Measurements from ENCODE around the gene PTP4A1. TPM values are rescaled to one million over a fixed set of nuclear protein-coding genes. Genes with fewer than 3 reads are reported as not detected.

Gene PTP4A1
- total RNA-seq, 1 donor from 2014 or later = 108 TPM

DNA sequence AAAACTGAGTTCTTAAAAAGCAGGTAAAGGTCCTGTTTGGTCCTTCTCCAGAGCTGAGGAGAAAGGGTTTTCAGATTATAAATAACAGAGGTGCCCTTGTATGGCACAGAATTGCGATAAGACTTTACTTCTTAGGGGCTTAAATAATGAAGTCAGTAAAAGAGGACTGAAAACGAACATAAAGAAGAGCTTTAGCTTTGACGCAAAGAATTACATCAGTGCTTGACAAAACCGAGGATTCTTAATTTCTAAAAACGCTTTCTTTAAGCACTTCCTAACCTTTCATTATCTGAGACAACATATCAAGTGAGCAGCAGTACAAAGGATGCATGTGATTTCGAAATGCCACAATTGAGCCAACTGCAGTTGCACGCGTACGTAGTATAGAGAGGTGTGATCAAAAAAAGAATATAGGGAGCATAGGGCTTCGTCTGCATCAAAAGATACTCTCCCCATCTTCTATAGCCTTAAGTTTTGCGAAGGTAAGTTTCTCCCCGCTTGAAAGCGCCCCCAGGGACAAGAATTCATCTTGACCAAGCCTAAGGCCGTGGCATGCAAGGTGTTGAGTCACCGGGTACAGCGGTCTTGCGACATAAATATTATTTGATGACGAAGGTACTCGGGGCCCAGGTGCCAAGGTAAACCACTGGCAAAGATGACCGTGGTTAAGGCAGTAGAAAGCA lies 778 bp upstream of the PTP4A1 start:
- TF ChIP-seq, protein P1, sequence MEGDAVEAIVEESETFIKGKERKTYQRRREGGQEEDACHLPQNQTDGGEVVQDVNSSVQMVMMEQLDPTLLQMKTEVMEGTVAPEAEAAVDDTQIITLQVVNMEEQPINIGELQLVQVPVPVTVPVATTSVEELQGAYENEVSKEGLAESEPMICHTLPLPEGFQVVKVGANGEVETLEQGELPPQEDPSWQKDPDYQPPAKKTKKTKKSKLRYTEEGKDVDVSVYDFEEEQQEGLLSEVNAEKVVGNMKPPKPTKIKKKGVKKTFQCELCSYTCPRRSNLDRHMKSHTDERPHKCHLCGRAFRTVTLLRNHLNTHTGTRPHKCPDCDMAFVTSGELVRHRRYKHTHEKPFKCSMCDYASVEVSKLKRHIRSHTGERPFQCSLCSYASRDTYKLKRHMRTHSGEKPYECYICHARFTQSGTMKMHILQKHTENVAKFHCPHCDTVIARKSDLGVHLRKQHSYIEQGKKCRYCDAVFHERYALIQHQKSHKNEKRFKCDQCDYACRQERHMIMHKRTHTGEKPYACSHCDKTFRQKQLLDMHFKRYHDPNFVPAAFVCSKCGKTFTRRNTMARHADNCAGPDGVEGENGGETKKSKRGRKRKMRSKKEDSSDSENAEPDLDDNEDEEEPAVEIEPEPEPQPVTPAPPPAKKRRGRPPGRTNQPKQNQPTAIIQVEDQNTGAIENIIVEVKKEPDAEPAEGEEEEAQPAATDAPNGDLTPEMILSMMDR (IDR thresholded peaks at IDR 0.05) = peak; percentile 42
- DNase-seq (ENCODE audit: low spot score) = no peak
- Mint-ChIP-seq H3K27ac (ENCODE audit: unreplicated experiment) (peak overlapping the region; percentile 97), H3K36me3 (ENCODE audit: low read depth) (peaks cover 4% of the 10 kb centered on the region), H3K9me3 (ENCODE audit: low read depth) (peaks cover 6% of the 10 kb centered on the region), H3K4me1 (ENCODE audit: low read depth) (peaks cover 39% of the 10 kb centered on the region), H3K27me3 (ENCODE audit: low read depth) (no peaks in the 10 kb centered on the region), H3K4me3 (ENCODE audit: unreplicated experiment) (peak overlapping the region; percentile 94)

DNA sequence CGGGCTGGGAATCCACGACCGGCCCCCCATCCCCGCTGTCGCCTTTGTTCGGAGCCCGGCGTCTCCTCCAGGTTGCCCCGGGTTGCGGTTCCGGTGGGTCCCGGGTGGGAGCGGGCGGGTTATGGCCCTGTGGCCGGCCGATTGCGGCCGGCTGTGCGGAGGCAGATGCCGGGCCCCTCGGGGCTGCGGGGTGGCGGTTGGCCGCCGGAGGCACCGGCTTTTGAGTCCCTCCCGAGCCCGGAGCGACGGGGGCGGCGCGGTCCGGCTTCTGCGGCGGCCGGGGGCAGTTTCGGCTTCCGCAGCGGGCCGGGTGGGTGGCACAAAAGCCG lies 431 bp downstream of the PTP4A1 start:
- DNase-seq (ENCODE audit: low spot score) = peak; percentile 89
- H3K36me3 Mint-ChIP-seq (ENCODE audit: low read depth) = peaks cover 8% of the 10 kb centered on the region
- H3K27ac Mint-ChIP-seq (ENCODE audit: unreplicated experiment) = peak overlapping the region; percentile 97

DNA sequence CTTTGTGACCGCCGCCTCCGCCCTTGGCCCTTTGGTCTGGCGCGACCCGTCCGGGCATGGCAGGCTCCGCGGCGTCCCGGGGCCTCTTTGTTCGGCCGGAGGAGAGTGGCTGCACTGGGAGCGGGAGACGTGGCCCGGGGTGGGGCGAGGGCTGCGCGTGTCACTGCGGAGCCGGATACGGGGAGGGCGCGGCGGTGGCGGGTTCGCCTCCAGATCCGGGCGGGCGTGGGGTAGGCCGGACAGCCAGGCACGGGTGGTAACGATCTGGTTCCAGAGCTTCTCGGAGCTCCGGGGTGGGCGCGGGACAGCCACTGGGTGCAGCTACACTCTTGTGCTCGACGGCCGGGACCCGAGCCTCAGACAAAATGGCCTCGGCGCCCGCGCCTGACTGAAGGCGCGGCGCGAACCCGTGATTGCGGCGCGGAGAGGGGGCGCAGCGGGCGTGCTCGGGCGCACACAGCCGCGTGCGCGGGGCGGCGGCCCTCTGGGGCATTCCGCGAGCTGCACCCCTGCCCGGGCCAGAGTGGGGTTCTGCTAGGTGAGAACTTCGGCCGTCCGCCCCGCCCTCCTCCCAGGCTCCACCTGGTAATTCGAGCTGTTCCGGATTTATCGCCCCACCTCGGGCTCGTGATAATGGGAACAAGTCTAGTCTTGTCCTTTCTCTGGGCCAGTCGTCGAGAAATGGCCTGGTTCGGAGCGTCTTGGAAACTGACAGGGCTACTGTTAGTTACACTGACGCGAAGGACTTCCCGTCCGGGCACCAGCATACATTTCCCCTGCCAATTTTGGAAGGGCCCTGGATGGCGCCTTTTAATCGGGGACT lies 1.0 kb downstream of the PTP4A1 start:
- H3K27me3 Mint-ChIP-seq (ENCODE audit: low read depth) = no peaks in the 10 kb centered on the region
- peak overlapping the region; percentile 94 for H3K4me3 Mint-ChIP-seq (ENCODE audit: unreplicated experiment)
- no peaks in the 10 kb centered on the region for H3K9me3 Mint-ChIP-seq (ENCODE audit: low read depth)
- peaks cover 8% of the 10 kb centered on the region for H3K36me3 Mint-ChIP-seq (ENCODE audit: low read depth)
- DNase-seq (ENCODE audit: low spot score) = peak; percentile 94
- TF ChIP-seq, protein P1 (IDR thresholded peaks at IDR 0.05) = no peak
- H3K27ac Mint-ChIP-seq (ENCODE audit: unreplicated experiment) = peak overlapping the region; percentile 97
- peaks cover 40% of the 10 kb centered on the region for H3K4me1 Mint-ChIP-seq (ENCODE audit: low read depth)

More for the DNA sequence above, 431 bp downstream of the PTP4A1 start:
- TF ChIP-seq, protein P1 (IDR thresholded peaks at IDR 0.05) = no peak
- Mint-ChIP-seq H3K9me3 (ENCODE audit: low read depth) (peaks cover 6% of the 10 kb centered on the region), H3K4me1 (ENCODE audit: low read depth) (peaks cover 40% of the 10 kb centered on the region), H3K27me3 (ENCODE audit: low read depth) (no peaks in the 10 kb centered on the region), H3K4me3 (ENCODE audit: unreplicated experiment) (peak overlapping the region; percentile 94)

DNA sequence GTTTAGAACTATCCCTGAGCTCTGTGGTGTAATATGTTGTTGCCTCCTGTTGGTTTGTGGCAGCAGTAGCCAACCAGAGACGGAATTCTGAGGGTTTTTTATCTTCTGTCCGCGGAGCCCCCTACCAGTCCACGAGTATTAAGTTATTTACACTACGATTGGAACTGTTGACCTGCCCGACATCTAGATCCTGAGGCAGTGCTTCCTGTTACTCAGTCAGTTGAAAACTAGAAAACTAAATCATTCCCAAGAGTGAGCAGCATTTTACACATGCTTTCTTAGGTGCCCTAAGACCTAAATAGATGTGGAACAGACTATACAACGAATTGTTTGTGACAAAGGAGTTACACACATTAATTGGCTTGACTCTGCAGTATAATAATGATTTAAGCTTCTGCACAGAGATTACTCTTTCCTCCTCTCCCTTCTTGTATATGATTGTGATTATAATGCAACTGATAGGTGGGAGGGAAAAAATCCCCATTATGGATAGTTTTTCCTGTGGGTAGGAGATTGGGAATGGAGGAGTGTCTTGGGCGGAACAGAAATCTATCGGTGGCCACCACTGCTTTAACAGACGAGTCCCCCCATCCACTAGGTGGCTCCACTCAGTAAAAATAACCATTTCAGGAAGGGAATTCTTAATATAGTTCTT lies 1.7 kb downstream of the PTP4A1 start:
- H3K36me3 Mint-ChIP-seq (ENCODE audit: low read depth) = peaks cover 8% of the 10 kb centered on the region
- TF ChIP-seq, protein P1 (IDR thresholded peaks at IDR 0.05) = peak; percentile 85
- no peak for DNase-seq (ENCODE audit: low spot score)
- H3K27ac Mint-ChIP-seq (ENCODE audit: unreplicated experiment) = peak overlapping the region; percentile 97
- H3K4me3 Mint-ChIP-seq (ENCODE audit: unreplicated experiment) = peak overlapping the region; percentile 94
- peaks cover 40% of the 10 kb centered on the region for H3K4me1 Mint-ChIP-seq (ENCODE audit: low read depth)
- H3K27me3 Mint-ChIP-seq (ENCODE audit: low read depth) = no peaks in the 10 kb centered on the region
- H3K9me3 Mint-ChIP-seq (ENCODE audit: low read depth) = no peaks in the 10 kb centered on the region

DNA sequence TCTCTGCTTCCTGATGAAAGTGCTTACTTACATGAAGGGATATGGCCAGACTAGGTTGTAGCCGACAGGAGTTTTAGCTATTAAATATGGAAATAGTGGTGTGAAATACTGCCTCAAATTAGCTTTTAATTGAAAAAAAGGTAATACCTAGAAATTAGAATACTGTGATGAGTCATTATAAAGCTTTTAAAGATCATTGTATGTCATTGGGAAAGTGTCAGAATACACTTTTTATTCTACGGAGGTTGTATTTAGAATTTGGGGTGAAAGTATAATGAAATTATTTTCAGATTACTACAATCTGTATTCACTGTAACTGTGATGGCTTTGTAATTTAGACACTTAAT lies 2.2 kb downstream of the PTP4A1 start:
- Mint-ChIP-seq H3K36me3 (ENCODE audit: low read depth) (peaks cover 11% of the 10 kb centered on the region), H3K4me1 (ENCODE audit: low read depth) (peaks cover 40% of the 10 kb centered on the region), H3K27ac (ENCODE audit: unreplicated experiment) (peak overlapping the region; percentile 97), H3K4me3 (ENCODE audit: unreplicated experiment) (peak overlapping the region; percentile 94), H3K27me3 (ENCODE audit: low read depth) (no peaks in the 10 kb centered on the region), H3K9me3 (ENCODE audit: low read depth) (no peaks in the 10 kb centered on the region)
- no peak for DNase-seq (ENCODE audit: low spot score)
- TF ChIP-seq, protein P1 (IDR thresholded peaks at IDR 0.05) = peak; percentile 44
